ENCODE data around the gene P2RY12.

P2RY12 gene

DNA sequence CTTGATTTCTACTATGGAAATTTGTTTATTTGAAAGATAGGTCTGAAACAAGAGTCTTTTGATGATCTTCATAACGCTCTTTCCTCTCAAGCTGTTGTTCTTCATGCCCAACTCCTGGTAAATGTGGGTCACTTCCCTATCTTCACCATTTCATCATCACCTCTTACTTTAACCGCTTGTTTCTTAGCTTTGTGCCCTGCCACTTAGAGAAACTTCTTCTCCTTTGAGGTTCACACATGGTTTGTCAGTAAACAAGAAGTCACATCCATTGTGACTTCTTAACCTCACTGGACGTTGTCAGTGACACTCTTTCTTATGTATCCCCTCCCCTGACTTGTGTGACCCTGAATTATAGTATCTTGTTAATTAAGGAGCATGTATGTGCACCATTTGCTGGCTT, 38.3 kb downstream of the P2RY12 start:
- no peak for DNase-seq (ENCODE audit: low read depth)

DNA sequence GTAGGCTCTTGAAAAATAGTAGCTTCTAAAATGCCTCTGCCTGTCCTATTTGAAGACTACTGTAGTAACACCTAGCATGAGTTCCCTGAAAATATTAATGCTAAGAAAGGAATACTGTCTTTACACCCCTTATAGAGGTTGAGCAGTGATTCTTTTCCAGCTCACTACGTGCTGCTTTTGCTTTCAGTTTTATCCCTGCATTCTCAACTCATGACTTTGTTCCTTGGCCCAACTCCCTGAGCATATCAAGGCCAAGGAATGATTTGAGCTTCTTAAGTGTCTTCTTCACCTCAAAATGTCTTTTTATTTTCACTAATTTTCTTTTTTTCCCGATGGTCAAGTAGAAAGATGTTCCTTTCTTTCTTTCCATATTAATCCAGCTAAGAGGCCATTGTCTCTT, 38.7 kb downstream of the P2RY12 start:
- DNase-seq (ENCODE audit: low read depth) = peak; percentile 60

DNA sequence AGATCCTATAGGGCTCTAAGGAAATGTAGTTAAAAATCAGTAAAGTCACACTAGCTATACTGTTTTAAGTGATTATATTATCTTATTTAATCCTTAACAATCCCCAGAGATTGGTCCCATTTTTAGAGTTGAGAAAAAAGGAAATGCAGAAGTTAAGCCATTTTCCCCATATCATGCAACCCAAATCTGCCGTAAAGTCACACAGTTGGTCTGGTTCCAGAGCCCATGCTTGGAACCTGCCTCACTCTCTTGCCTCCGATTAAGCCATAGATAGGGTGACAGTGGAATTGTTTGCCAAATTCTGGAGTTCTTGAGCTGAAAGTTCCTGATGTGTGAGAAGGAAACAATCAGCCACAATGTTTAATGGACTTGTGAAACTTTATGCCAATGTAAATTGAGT, 52.9 kb downstream of the P2RY12 start:
- no peak for DNase-seq (ENCODE audit: low read depth)

DNA sequence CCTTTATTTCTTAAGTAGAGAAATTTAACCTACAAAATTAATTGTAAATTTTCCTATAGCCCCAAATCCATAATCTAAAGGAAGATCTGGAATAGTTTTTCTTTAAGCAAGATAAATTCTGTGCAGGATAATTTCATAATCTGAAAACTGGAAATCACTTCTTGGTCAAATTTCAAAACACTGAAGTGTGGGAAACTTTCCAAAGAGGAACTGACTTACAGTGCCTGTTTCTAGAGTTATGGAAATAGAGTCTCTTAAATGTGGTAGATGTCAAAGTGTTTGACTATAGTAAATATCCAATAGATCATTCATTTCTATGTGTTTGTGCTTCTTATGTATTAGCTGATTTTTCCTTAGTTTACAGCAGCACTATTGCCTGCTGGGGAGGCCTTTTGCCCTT, 53.7 kb downstream of the P2RY12 start:
- DNase-seq (ENCODE audit: low read depth) = no peak

DNA sequence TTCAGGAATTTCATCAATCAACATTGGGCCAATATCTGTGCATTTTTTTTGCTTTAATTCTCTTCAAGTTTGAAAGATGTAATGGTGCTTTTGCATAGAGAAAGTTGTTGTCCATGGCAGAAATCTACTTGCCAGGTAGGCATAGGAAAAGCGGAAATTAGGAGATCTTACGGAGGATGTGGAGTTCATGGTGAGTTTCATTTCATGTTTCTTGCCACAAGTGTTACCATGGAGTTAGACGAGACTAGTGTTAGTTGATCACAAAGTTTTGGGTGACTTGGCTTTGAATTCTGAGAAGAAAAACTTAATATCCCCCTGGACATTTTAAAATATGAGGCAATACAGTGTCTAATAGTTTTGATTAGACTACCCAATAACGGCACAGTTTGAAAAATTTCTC, 54.2 kb downstream of the P2RY12 start:
- DNase-seq (ENCODE audit: low read depth) = no peak

DNA sequence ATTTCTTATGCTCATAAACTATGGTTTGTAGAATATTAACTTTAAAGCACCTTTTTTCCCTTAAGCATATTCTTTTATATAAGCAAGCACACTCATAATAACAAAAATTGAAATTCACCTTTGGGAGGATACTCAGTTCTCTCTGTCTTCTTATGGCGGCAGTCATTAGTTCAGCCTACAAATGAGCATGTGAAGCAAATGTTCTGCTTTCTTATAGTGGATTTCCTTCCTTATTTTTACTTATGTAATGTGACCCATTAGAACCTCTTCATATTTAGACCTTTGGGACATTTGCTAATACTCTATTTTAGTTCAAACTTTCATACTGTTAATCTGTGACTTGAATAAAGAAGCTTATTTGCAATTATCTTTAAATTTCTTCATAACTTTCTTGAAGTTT, 55.2 kb downstream of the P2RY12 start, which contains the start of gene P2RY13:
TSS of gene P2RY13 (minus strand) at position 187 of the 400 bp plus-strand sequence. CDS start at position 166, 21 bp downstream.
- DNase-seq (ENCODE audit: low read depth) = no peak

DNA sequence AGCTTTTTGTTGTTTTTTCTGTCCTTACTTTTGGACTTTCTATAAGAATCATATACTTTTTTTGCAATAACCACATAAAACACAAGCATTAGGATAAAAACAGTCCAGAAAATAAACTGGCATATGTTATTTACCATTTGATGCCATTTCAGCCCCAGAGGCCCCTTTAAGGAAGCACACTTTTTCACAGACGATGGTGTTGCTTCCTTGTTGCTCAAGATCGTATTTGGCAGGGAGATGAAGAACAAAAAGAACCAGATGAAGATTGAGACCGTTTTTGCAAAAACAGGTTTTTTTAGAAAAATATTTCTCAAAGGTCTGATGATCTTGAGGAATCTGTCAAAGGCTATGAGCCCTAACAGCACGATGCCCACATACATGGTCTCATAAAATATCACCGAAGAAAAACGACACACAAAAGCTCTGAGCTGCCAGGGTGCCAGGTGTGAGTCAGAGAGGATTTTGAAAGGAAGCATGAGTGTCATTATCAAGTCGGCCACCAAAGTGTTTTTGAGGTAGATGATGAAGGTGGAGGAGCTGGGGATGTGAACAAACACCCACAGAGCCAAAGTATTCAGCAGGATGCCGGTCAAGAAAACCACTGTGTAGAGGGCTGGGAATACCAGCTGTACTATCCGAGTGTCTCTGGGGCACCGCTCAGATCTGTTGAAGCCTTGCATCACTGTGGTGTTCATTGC, 56.1 kb downstream of the P2RY12 start:
- no peak for DNase-seq (ENCODE audit: low read depth)

DNA sequence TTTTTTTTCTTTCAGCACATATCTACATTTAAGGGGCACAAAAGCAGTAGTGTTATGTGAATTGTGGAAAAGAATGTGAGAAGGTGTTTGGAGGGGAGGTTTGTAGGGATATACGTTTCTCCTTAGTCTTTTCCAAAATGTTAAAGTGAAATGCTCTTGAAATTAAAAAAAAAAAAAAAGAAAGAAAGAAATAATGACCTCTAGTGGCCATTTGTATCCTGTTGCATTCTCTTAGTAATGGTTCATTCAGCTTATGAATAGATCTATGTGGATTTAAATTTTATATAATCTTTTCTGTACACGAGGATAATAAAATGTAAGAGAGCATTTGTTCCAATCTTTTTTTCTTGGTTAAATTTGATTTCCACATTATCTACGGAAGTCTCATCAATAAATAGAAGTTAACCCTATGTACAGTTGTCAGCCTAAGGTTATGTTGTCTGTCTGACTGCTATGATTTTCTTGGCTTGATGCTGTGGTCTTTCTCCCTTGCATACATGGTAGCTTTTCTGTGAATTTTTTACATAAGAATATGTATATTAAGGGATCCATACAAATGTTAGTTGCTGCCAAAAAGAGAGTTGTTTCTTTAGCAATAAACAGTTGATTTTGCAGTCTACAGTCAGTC, 56.9 kb downstream of the P2RY12 start:
- no peak for DNase-seq (ENCODE audit: low read depth)

DNA sequence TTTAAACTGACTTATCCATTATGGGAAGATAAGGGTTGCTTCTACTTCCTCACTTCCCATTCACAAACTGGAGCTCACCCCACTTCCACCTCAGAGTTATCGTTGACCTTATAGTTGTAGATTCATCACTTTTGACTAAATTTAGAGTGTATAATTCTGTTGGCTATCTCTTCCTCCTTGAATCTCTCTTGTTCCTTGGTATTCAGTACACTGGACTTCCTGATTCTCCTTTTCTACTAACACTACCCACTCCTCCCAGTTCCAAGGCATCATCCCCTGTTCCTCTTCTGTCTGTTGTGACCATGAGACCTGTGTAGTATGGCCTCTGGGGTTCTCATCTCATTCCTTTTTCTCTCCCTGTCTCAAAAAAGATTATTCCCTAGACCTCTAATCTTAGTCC, 62.0 kb downstream of the P2RY12 start:
- DNase-seq (ENCODE audit: low read depth) = no peak

DNA sequence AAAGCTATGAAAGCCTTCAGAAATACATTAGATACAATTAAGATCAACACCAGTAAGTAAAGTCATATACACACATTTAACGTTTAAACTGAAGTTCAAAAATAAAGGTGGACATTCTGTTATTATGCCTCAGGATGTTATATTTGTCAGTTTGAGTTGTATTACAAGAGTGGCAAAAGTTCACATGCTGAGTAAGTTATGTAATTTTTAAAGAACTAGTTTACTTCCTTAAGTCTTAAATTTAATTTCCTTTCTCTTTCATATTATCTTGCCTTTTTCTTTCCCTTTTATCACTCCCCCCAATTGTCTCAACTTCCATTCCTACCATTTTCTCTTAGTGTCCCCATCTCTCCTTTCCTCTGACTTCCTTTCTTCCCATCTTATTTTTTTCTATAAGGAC, 63.0 kb downstream of the P2RY12 start:
- DNase-seq (ENCODE audit: low read depth) = no peak

DNA sequence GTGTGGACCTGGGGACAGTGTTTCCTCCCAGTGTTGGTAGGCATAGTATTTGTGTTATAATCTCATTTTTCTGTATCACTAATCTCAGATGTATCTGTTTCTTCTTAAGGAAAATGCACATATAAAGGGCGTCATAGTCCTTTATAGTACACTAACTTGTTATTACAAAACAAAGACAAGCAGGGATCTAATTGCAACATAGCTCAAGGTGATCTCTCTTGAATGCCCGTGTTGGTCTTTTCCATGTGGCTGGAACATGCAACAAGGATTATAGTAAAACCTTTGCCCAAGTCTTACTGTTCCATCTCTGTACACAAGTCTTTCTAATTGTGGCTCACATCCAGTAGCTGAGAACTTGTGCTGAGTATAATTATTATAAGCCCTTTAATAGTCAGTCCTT, 64.4 kb downstream of the P2RY12 start:
- no peak for DNase-seq (ENCODE audit: low read depth)

DNA sequence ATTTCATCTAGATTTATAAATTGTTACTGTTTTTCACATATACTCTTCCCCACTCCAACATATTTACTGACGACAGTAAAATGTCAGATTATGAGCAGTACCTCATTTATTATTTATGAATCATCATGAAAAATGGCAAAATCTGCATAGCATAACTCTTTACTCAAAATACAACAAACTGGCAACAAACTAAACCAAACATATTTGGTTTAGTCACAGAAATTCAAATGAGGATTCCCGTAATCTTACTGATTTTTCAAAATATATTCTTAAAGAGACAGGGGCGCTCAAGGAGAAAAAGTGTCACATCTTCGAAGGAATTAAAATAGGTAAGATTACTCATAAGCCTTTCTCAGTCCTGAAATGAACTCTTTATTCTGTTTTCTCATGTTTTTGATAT, 64.9 kb downstream of the P2RY12 start:
- no peak for DNase-seq (ENCODE audit: low read depth)

DNA sequence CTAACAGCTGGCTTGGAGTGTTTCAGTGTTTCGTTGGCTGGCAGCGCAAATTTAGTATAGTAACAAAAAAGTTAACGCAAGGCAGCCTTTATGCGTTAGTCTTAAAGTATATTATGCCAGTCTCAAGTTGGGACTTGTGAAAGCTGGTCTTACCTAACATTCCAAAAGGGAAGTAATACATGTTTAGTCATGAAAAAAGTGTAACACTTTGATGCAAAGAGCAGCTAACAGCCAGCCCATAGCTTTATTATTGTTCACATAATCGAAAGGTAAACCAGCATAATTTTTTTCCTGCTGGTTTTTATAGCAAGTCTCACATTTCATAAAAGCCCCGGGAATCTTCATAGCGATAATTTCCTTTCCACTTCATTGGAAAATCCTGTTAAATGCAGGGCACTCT, 65.6 kb downstream of the P2RY12 start:
- DNase-seq (ENCODE audit: low read depth) = no peak

DNA sequence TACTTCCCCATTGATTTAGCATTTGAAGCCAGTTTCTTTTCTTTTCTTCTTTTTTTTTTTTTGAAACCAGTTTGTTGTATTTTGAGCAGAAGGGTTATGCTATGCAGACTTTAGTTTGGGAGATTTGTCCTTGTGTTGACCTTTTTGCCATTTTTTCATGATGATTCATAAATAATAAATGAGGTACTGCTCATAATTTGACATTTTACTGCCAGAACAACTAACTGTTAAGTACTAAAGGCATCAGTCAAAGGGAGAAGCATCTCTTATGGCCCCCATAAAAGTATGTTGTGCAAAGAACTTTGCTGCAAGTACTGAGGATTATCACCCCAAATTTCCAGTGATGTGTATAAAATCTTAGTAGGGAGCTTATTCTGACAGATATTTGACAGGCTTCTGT, 66.2 kb downstream of the P2RY12 start:
- peak; percentile 33 for DNase-seq (ENCODE audit: low read depth)

DNA sequence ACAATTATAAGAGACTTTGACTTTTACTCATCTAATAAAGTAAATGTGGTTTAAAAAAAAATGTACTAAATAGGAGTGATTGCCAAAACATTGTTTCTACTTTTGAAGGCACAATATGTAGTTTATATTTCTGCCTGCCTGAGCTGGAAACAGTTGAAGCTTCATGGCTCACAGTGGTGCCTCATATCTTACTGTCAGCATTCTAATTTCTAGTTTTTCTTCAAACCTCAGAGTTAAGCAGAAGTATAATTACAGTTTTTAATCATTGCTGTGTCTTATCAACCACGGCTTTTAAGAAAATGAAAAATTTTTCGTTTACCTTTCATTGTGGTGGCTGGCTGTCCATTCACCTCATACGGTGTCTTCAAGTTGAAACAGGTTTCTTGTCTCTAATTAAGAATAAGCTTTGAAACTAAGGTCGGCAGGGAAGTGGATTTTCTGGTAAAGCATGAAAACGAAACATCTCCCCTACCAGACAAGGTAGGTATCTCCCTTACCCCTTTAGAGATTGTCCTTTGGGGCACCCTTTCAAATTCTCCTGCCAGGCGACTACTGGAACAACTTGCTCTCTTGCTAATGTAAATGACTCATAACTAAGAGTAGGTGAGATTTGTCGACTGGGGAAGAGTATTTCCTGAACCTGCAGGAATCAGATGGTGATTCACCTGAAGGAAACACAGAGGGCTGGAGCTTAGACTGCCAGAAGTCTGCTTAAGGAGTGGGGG, 68.1 kb downstream of the P2RY12 start, which contains the start of gene GPR87:
TSS of gene GPR87 (minus strand) at position 554 of the 725 bp plus-strand sequence. CDS start 16,720 bp downstream, outside the sequence.
- no peak for DNase-seq (ENCODE audit: low read depth)

DNA sequence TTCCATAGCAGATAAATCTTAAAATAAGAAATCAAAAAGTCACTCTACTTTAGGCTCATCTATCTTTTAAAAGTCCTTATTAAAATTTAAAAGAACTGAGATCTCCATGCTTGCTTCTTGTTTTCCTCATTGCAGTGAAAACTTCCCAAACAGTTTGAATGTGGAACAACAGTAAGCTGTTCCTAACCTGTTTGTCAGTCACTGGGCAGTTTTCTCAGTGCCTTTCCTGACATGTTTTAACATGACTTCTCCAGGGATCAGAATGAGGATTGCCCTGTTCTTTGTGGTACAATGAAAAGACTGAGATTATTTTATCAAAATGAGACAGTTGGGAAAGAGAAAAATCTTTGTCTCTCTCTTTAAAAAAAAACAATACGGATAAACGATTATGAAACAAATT, 68.7 kb downstream of the P2RY12 start:
- no peak for DNase-seq (ENCODE audit: low read depth)

DNA sequence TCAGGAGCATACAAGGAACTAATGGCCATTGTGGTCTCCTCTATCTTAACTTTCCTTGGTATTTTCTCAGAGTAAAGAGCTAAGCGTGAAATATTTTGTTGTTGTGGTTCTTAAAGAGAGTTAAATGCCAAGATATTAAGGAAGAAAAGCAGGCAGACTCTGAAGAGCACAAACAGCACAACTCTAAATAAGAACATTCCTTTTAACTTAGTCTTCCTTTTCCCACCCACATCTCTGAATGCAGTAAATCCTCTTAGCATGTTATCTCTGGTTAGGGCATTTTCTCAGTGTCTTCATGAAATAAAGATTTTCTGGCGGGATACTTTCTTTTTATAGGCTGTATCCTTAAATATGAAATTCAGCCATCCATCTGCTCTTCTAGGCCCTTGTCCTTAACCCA, 69.4 kb downstream of the P2RY12 start:
- DNase-seq (ENCODE audit: low read depth) = no peak

DNA sequence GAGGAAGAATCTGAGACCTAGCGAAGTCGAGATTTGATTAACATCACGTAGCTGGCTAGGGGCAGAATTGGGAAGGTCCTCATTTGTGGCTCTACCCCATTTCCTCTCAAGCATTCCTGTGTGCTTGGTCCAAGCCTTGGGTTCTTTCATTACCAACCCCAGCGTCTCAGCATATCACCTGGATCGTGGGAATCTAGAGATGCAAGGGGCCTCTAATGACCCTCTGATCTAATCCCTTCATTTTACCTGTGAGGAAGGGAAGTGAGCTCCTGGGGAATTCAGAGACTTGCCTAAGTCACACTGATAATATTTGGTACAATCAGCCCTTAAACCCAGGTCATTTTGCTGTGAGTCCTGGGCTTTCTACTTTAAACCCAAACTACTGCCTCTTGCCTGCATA, 70.0 kb downstream of the P2RY12 start:
- no peak for DNase-seq (ENCODE audit: low read depth)

DNA sequence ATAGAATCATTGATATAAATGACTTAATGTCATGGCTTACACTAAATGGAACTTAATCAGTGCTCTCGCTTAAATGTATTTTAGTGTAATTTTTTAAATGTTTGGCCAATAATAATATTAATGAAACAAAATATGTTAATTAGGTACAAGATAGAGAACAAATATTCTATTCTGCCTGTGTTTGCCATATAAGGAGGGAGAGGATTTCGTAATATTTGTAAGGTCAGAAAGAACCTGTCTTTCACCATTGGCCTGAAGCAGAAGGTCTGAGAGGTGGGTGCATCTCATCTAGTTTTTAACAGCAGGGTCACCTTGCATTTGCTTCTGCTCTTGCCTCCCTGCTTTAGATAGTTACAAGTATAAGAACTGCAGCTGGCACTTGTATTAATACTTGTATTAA, 70.4 kb downstream of the P2RY12 start:
- DNase-seq (ENCODE audit: low read depth) = no peak

DNA sequence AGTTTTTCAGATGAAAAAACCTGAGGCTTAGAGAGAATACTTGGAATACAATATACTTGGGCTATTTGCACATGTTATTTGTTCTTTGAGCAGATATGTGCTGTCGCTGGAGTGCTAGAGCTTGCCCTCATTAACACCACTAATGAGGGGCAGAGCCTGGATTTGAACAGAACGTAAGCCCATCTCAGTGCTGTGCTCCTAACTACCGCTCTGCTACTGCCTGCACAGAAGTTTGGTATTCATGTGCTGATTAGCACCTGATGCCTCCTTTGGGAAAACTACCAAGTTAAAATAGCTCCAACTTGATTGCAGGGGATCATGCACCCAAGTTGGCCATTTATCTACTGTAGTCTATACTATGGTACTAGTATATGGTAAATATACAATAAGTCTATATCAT, 71.6 kb downstream of the P2RY12 start:
- DNase-seq (ENCODE audit: low read depth) = no peak

DNA sequence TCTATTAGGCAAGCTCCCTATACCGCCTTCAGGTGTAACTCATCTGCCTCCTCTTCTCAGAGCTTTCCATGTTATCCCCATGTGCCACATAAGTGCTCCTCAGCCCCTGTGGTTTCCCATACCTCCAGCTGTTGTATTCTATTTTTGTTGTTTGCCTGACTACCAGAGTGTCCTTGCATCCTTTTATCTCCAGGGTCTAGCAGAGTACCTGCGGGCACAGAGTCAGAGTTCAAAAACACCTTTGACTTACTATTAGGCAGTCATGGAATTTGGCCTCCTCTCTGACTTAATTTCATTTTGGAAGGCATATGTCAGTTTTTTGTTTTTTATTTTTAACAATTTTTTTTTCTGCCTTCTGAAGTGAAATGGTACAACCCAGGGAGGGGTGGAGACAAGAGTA, 75.0 kb downstream of the P2RY12 start:
- DNase-seq (ENCODE audit: low read depth) = no peak

DNA sequence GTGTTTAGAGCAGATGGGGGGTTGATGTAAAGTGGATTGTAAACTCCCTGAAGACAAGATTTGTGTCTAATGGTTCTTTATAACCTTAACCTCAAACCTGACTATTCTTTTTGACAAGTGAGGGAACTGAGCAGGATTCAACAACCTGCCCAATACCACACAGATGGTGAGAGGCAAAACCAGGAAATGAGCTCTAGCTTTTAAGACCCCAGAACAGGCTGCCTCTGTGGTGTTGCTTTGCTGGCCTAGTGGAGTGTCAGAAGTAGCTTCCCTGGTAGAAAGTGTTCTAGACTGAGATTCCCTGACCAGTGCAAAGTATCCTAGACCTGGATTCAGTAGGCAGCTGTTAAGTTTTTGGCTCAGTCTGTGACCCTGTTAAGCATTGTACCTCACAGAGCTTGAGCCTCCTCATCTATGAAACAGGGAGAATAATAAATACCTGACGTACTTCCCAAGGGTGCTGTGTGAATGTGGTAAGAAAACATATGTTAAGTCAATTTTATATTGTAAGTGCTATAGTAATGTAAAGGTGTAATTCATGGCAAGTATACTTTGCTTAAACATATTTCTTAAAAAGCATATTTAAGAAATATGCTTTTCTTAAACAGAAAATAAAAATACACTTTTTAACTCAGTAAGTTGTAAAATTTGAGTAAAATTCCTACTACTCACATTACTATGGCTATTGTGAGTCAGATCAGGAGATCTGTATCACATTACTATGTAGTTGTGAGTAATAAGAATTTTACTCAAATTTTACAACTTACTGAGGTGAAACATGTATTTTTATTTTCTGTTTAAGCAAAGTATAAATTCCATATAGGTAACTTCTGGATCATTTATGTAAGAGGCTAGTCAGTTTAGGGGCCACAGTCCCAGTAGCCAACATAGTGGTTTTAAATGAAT, 76.7 kb downstream of the P2RY12 start:
- no peak for DNase-seq (ENCODE audit: low read depth)

Measured in GM04504 (cell line).